Ovary (tissue), 3 donors: Measurements from ENCODE around the gene IGLON5.

ENCODE experiments used
- CTCF ChIP-seq, 3 donors: fragments of 450-650 bp in 2 of 3; fragments of 200-600 bp in 1 of 3; IDR thresholded peaks; one replicate each; pipeline versions ENCODE4 v1.5.1 to v1.8.0; 2016 to 2022; ENCODE audit warnings: antibody characterized with exemption in 3 of 3, mild to moderate bottlenecking in 1 of 3
- EP300 ChIP-seq: sonication (generic); formaldehyde crosslinking; IDR thresholded peaks from one replicate; pipeline ENCODE4 v1.6.1; 2017; ENCODE audit warnings: antibody characterized with exemption
- donor health status: DM: no; HTN: no; CAD: no.

DNA sequence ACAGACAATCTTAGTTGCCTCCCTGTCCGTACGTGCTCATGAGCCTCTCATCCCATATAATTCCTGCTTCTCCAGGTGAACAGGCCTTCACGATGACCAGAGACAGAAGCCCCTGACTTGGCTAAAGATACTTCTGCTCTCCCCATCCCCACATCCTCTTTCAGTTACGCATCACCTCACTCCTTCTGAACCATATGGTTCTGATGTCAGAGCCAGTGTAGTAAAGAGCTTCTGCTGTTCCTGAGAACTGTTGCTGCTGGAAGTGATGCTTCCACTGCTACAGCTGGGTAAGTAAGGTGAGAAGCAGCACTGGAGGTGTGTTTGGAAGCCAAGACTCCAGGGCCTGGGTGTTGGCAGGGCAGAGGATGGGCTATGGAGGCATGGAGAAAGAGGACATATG, 47.6 kb upstream of the IGLON5 start:
- TF ChIP-seq EP300 = no peak
- no peak for TF ChIP-seq CTCF (IDR thresholded peaks at IDR 0.05)
